Prostate gland (tissue), 2 donors: Measurements from ENCODE around the gene RAB5IF.

ENCODE experiments used
- CTCF ChIP-seq, 4 experiments: fragments of 200-600 bp in 2 of 4; fragments of 450-650 bp in 2 of 4; sonication (generic) in 2 of 4; IDR thresholded peaks; 1 replicate in 3 of 4; 2 replicates in 1 of 4; pipeline ENCODE4 v1.5.1; 2016 to 2019; ENCODE audit warnings: antibody characterized with exemption in 4 of 4, mild to moderate bottlenecking in 2 of 4, moderate library complexity in 2 of 4
- POLR2A ChIP-seq: fragments of 450-650 bp; IDR thresholded peaks from one replicate; pipeline ENCODE4 v1.6.1; 2016; ENCODE audit warnings: antibody characterized with exemption, mild to moderate bottlenecking

GRCh38 chr20:36658300-36658699, 52.7 kb downstream of the RAB5IF start:
- TF ChIP-seq POLR2A (no peak), CTCF (IDR thresholded peaks at IDR 0.05) (no peak)
